Fibroblast of lung (primary cell): ENCODE results near the gene HKDC1. TPM values are rescaled to one million over a fixed set of nuclear protein-coding genes. Genes with fewer than 3 reads are reported as not detected.

ENCODE experiments used
- DNase-seq, 2 donors: peaks; one replicate each; pipeline versions ENCODE4 v3.0.0 to v3.0.0-alpha.2; 2010; ENCODE audit warnings: low read depth in 2 of 2
- H2AFZ ChIP-seq: 2 replicates; pipeline ENCODE4 v1.5.1; 2012; ENCODE audit warnings: low read length, control low read depth, inconsistent platforms
- H3K27ac ChIP-seq: 2 replicates; pipeline ENCODE4 v1.5.1; 2011; ENCODE audit warnings: low read length, control low read depth; ENCODE audit not compliant: insufficient read depth
- H3K27me3 ChIP-seq: 2 replicates; pipeline ENCODE4 v1.5.1; 2011; ENCODE audit warnings: mild to moderate bottlenecking, low read length; ENCODE audit not compliant: control insufficient read depth, insufficient read depth
- H3K36me3 ChIP-seq: 2 replicates; pipeline ENCODE4 v1.5.1; 2011; ENCODE audit warnings: low read length; ENCODE audit not compliant: control insufficient read depth, insufficient read depth
- H3K4me1 ChIP-seq: 2 replicates; pipeline ENCODE4 v1.5.1; 2011; ENCODE audit warnings: low read length; ENCODE audit not compliant: control insufficient read depth, insufficient read depth; ENCODE audit errors: extremely low read depth
- H3K4me2 ChIP-seq: 2 replicates; pipeline ENCODE4 v1.5.1; 2011; ENCODE audit warnings: low read length, control low read depth; ENCODE audit not compliant: insufficient read depth; ENCODE audit errors: extremely low read depth
- H3K4me3 ChIP-seq, 4 experiments: fragments of 200-600 bp in 1 of 4; sonication (generic) in 1 of 4; replicated peaks in 1 of 4; 2 replicates each; pipeline ENCODE4 v1.5.1; 2011 to 2016; ENCODE audit warnings: low read length in 4 of 4, low read depth in 3 of 4, mild to moderate bottlenecking in 3 of 4, control low read depth in 2 of 4, inconsistent platforms in 1 of 4, mixed read lengths in 1 of 4; ENCODE audit not compliant: insufficient read depth in 1 of 4; ENCODE audit errors: control extremely low read depth in 1 of 4
- H3K79me2 ChIP-seq: 2 replicates; pipeline ENCODE4 v1.5.1; 2012; ENCODE audit warnings: mild to moderate bottlenecking, low read length, inconsistent platforms; ENCODE audit not compliant: control insufficient read depth, insufficient read depth
- H3K9ac ChIP-seq: 2 replicates; pipeline ENCODE4 v1.5.1; 2011; ENCODE audit warnings: mild to moderate bottlenecking, low read length, control low read depth; ENCODE audit not compliant: insufficient read depth
- H3K9me3 ChIP-seq: 2 replicates; pipeline ENCODE4 v1.5.1; 2012; ENCODE audit warnings: low read depth, low read length; ENCODE audit not compliant: control insufficient read depth, insufficient read depth
- H4K20me1 ChIP-seq: 2 replicates; pipeline ENCODE4 v1.5.1; 2011; ENCODE audit warnings: low read length; ENCODE audit not compliant: control insufficient read depth, insufficient read depth; ENCODE audit errors: extremely low read depth
- CTCF ChIP-seq, 2 donors: IDR thresholded peaks in 1 of 2; conservative IDR thresholded peaks in 1 of 2; 1 replicate in 1 of 2; 2 replicates in 1 of 2; pipeline ENCODE4 v1.5.1; 2011 to 2012; ENCODE audit warnings: low read length in 2 of 2, control low read depth in 1 of 2, inconsistent platforms in 1 of 2, low read depth in 1 of 2, mild to moderate bottlenecking in 1 of 2
- EZH2 ChIP-seq: IDR thresholded peaks from 2 replicates; pipeline ENCODE4 v1.5.1; 2012; ENCODE audit warnings: low read length, control low read depth, mild to moderate bottlenecking; ENCODE audit errors: missing control alignments
- polyA plus RNA-seq, 2 donors: library from polyadenylated mRNA; depleted of rRNA in 1 of 2; stranded (reverse) in 1 of 2; unstranded in 1 of 2; fragments of >200 nt; gene quantifications; 2 replicates each; pipeline ENCODE4 v1.2.1, GENCODE V29; 2011 to 2012; ENCODE audit warnings: missing spikeins in 1 of 2
- total RNA-seq: library from RNA; depleted of rRNA; stranded (reverse); fragments of >200 nt; gene quantifications from 2 replicates; pipeline ENCODE4 v1.2.1, GENCODE V29; 2014

HKDC1 gene
- total and polyA plus RNA-seq, 2 donors (not counting 1 experiment from before 2014, with no cell fraction given), result 0.12 to 1.8 TPM

GRCh38 chr10:69268761-69269416 is 48.8 kb downstream of the HKDC1 start:
- no peaks in the 10 kb centered on the region for H3K9me3 ChIP-seq
- no peak overlapping the region for H3K4me2 ChIP-seq
- H2AFZ ChIP-seq, result no peak overlapping the region
- no peaks in the 10 kb centered on the region for H3K4me1 ChIP-seq
- H3K79me2 ChIP-seq, result no peaks in the 10 kb centered on the region
- no peaks in the 10 kb centered on the region for H3K36me3 ChIP-seq
- H3K27me3 ChIP-seq, result peaks cover 16% of the 10 kb centered on the region
- no peak for TF ChIP-seq EZH2
- TF ChIP-seq CTCF (conservative IDR thresholded peaks at IDR 0.05 in 1 of 2, IDR thresholded peaks at IDR 0.05 in 1 of 2; ENCODE audit: low read depth in 1 of 2, low read length in 2 of 2), result no peak
- peak in 1 of 2 donors; percentile 3 for DNase-seq
- no peaks in the 10 kb centered on the region for H4K20me1 ChIP-seq
- H3K4me3 ChIP-seq, result no peak overlapping the region
- H3K27ac ChIP-seq, result no peak overlapping the region
- no peak overlapping the region for H3K9ac ChIP-seq

- Histone ChIP-seq H3K27ac (no peak overlapping the region), H3K4me2 (no peak overlapping the region), H3K4me3 (no peak overlapping the region), H2AFZ (no peak overlapping the region), H3K36me3 (no peaks in the 10 kb centered on the region), H4K20me1 (no peaks in the 10 kb centered on the region), H3K4me1 (no peaks in the 10 kb centered on the region), H3K79me2 (no peaks in the 10 kb centered on the region), H3K9me3 (no peaks in the 10 kb centered on the region), H3K9ac (no peak overlapping the region), H3K27me3 (peaks cover 16% of the 10 kb centered on the region)
- no peak for TF ChIP-seq EZH2
- TF ChIP-seq CTCF (conservative IDR thresholded peaks at IDR 0.05 in 1 of 2, IDR thresholded peaks at IDR 0.05 in 1 of 2; ENCODE audit: low read depth in 1 of 2, low read length in 2 of 2), result no peak
- DNase-seq, result peak in 1 of 2 donors; percentile 78
Observed at GRCh38 chr10:69269761-69270160, 49.6 kb downstream of the HKDC1 start.

- H3K27ac ChIP-seq, result no peak overlapping the region
- no peak overlapping the region for H3K4me3 ChIP-seq
- no peak for DNase-seq
- no peak overlapping the region for H2AFZ ChIP-seq
- TF ChIP-seq CTCF (conservative IDR thresholded peaks at IDR 0.05 in 1 of 2, IDR thresholded peaks at IDR 0.05 in 1 of 2; ENCODE audit: low read depth in 1 of 2, low read length in 2 of 2) (no peak), EZH2 (no peak)
- no peaks in the 10 kb centered on the region for H4K20me1 ChIP-seq
- H3K4me2 ChIP-seq, result no peak overlapping the region
- H3K9ac ChIP-seq, result no peak overlapping the region
- no peaks in the 10 kb centered on the region for H3K79me2 ChIP-seq
- H3K27me3 ChIP-seq, result peaks cover 8% of the 10 kb centered on the region
- H3K36me3 ChIP-seq, result no peaks in the 10 kb centered on the region
- H3K9me3 ChIP-seq, result no peaks in the 10 kb centered on the region
- no peaks in the 10 kb centered on the region for H3K4me1 ChIP-seq
Observed at GRCh38 chr10:69270990-69271389, 50.9 kb downstream of the HKDC1 start.
